ENCODE data around the gene NID2.

Gene NID2

DNA sequence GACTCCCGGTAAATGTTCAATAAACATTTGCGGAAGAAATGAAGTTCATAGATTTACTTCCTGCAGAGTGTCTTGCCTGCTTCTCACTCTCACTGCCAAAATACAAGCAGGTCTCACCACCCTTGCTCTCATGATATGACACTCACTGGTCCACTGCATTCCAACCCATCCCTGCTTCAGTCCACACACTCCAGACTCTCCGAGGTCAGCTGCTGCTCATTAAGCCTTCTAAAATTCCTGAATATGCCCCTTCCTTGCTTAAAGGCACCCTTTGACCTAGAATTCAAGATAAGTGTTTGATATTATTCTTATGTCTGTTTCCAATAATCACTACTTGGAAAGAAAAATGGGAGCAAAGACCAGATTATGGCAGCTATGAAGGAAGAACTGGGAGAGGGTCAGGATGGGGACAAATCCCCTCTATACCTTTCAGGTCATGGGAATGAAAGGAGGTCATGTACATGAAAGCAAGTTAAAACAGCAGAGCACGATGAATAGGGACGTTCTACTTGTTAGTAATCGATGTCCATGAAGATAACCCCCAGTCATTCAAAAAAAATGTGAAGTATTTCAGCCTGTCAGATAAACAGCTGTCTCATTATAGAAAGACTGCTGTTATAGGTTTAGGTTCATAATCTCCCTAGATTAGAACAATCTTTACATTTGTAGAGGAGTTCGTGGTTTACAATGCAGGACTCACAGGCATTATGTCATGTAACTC is 10.5 kb upstream of the NID2 start:
- no peak for DNase-seq (ENCODE audit: low read depth in 2 of 2)

DNA sequence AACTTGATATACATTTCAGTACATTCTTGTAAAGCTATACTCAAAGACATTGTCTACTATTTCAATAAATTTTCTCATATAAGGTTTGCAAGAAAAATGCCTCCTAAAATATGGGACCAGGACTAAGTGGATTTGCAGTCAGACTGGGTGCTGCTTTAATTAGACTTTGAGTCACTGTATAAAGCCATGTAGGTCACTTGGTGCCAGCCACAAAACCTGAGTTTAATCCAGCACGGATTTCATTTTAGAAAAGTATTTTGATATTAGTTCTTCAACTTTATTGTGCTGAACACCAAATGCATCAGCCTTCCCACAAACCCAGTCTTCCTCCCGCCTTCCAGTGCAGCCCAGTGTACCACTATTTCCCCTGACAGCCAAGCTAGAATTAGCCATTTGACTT is 9.9 kb upstream of the NID2 start:
- DNase-seq (ENCODE audit: low read depth in 2 of 2) = no peak

- DNase-seq (ENCODE audit: low read depth in 2 of 2) = no peak
Observed at GRCh38 chr14:52078095-52078531, 9.3 kb upstream of the NID2 start.

DNA sequence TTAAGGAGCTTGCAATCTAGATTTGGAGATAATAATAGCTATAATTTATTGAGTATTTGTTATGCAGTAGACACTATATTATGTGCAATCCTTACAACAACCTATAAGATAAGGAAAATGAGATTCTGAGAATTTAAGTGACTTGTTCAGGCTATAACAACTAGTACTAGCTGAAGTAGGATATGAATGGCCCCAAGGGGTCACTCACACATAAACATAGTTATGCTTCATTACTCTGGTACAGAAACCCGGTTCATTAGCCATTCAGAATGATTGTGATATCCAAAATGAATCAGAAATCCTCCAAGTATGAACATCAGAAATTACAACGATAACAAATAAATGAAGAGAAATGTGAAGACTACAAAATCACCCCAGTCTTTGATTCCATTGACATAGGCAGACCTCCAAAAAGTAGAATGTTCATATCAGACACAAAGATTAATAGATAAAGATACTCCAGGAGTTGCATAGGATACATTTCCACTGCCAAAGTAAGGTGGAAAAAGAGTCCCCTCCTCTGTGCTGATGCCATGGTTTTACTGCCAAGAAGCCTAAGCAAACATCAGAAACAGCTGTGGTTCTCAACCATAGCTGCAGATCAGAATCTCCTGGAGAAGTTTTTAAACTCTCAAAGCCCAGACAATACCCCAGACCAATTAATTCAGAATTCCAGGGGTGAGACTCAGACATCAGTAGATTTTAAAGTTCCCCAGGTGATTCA is 8.6 kb upstream of the NID2 start:
- DNase-seq (ENCODE audit: low read depth in 2 of 2) = no peak

GRCh38 chr14:52076334-52076733 is 7.5 kb upstream of the NID2 start:
- DNase-seq (ENCODE audit: low read depth in 2 of 2) = no peak

DNA sequence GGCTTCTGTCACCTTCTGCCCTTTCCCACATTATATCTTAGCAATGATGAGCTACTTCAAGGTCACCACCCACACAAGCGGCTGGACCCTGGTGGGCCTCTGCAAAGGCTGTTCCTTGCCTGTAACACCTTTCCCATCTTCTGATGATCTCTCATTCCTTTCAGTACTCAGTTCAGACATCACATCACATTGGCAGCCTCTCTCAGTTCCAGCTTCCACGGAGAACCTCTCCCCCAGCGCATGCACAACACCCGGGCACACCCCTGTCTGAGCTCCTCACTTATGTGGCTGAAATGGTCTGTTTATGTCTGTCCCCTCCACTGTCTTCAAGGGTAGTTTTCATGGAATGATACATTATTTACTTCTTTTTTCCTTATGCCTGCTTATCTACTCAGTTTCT is 6.5 kb upstream of the NID2 start:
- DNase-seq (ENCODE audit: low read depth in 2 of 2) = no peak

GRCh38 chr14:52073251-52073650 is 4.4 kb upstream of the NID2 start:
- DNase-seq (ENCODE audit: low read depth in 2 of 2) = no peak

GRCh38 chr14:52072266-52072780 is 3.5 kb upstream of the NID2 start:
- no peak for DNase-seq (ENCODE audit: low read depth in 2 of 2)

- no peak for DNase-seq (ENCODE audit: low read depth in 2 of 2)
Observed at GRCh38 chr14:52071675-52072074, 2.8 kb upstream of the NID2 start.

- no peak for DNase-seq (ENCODE audit: low read depth in 2 of 2)
Observed at GRCh38 chr14:52070051-52070431, 1.2 kb upstream of the NID2 start.

DNA sequence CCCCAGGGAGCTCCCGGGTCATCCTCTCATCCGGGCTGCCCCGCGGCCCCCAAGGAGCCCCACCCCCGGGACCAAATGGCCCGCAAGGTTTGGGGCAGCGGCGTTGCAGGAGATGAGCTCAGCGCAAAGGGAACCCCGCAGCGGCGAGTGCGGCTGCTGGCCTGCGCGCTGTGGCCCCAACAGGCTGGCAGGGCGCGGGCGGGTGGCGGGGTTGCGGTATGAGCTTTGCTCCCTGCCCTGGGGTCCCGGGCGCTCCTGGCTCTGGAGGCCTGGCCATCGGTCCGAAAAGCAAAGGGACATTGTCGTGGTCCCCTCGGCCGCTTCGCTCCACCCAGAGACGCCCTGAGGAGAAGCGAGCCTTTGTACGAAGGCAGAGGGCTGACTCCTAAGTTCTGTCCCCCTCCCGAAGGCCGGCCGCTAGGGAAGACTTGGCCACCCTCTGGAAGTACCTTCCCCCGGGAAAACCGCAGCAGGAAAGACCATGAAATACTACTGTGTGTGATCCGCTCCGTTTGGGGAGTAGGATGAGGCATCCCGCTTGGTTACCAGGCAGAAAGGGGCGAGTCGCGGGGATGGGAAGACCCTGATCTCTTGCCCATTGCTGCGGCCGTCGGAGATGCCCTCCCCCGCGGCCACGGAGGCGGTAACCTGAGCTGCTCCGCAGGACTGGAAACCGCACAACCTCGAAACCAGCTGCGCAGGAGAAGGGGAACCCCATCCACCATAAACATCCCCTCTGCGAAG is 620 bp upstream of the NID2 start:
- no peak for DNase-seq (ENCODE audit: low read depth in 2 of 2)

DNA sequence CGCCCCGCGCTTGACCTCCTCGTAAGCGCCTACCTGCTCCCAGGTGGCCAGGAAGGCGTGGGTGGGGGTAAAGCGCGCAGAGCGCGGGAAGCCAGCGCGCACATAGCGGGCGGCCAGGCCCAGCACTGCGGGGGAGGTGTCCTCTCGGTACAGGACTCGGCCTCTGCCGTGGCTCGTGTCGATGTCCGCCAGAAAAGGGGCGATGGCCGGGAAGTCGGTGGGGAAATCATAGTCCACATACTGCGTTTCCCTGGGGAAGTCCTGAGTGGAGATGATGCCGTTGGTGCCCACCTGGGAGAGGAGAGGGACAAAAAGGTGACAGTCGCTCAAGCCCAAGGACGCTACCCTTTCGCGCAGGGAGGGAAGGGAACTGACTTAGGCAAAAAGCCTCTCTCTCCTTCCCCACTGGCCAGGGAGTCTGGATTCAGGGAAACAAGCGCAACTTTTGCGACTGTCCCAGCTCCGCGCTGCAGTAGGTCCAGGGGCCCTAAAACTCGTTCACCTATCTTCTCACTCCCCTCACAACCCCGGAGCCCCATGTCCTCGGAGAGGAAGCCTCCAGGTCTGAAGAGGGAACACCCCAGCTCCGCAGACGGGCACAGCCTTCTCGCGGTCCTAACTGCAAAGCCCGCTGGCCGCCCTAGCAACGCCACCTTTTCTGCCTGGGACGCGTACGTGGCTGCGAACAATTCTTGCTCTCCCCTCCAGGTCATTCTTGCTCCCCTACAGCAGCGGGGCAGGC is 815 bp downstream of the NID2 start:
- no peak for DNase-seq (ENCODE audit: low read depth in 2 of 2)

- DNase-seq (ENCODE audit: low read depth in 2 of 2) = no peak
Observed at GRCh38 chr14:52064174-52064573, 4.7 kb downstream of the NID2 start.

DNA sequence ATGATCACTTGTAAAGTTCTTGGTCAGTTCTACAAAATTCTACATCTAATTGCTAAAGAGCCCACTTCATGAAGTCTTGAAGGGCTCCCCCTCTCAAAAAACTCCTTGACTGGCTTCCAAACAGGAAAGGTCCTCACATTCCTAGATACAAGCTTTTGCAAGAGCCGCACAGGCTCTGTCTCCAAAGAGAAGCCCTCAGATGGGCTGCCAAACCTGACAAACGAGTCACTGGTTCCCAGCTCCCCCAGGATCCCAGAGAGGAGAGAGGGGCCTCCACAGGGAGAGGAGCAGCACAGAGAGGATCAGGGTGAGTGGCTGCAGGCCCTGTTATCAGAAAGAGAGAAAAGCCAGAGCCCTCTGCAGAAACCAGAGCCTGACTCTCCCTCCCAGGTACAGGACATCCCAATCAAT is 5.8 kb downstream of the NID2 start:
- DNase-seq (ENCODE audit: low read depth in 2 of 2) = no peak

- no peak for DNase-seq (ENCODE audit: low read depth in 2 of 2)
Observed at GRCh38 chr14:52061890-52062289, 7.0 kb downstream of the NID2 start.

GRCh38 chr14:52061390-52061789 is 7.5 kb downstream of the NID2 start:
- no peak for DNase-seq (ENCODE audit: low read depth in 2 of 2)

GRCh38 chr14:52060080-52060479 is 8.8 kb downstream of the NID2 start:
- DNase-seq (ENCODE audit: low read depth in 2 of 2) = no peak

- DNase-seq (ENCODE audit: low read depth in 2 of 2) = no peak
Observed at GRCh38 chr14:52059649-52060048, 9.2 kb downstream of the NID2 start.

DNA sequence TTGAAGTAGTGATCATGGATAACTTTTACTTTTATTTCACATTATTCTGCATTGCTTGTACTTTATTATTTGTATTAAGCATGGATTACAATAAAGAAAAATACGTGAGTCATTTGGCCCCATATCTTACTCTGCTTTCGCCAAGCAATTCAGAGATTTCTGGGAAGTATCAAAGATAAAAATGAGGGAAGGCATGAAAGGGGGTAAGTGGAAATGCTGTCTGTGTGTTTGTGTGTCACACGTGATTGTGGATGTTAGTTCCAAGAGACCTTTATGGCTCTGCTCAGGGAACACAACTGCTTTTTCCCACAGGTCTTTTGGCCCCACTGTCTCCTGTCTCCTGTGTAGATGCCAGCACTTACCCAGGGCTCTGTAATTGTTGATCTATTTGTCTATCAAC is 10.5 kb downstream of the NID2 start:
- no peak for DNase-seq (ENCODE audit: low read depth in 2 of 2)

GRCh38 chr14:52055167-52055566 is 13.7 kb downstream of the NID2 start:
- DNase-seq (ENCODE audit: low read depth in 2 of 2) = no peak

- no peak for DNase-seq (ENCODE audit: low read depth in 2 of 2)
Observed at GRCh38 chr14:52054678-52055077, 14.2 kb downstream of the NID2 start.

- peak in 1 of 2 experiments; percentile 55 for DNase-seq (ENCODE audit: low read depth in 2 of 2)
Observed at GRCh38 chr14:52053044-52053443, 15.8 kb downstream of the NID2 start.
